GM19023 (cell line): ENCODE data around the gene PHACTR3.

Experiments
- ATAC-seq: cut with Tn5 transposase; IDR thresholded peaks from one replicate; pipeline ENCODE4 v1.9.1; 2021; ENCODE audit warnings: mild to moderate bottlenecking, moderate library complexity; ENCODE audit not compliant: unreplicated experiment

PHACTR3 gene

GRCh38 chr20:59688356-59688755, 84.0 kb downstream of the PHACTR3 start:
- no peak for ATAC-seq

- no peak for ATAC-seq
Observed at GRCh38 chr20:59688999-59689398, 84.7 kb downstream of the PHACTR3 start.

GRCh38 chr20:59690101-59690500, 85.8 kb downstream of the PHACTR3 start:
- ATAC-seq = no peak

GRCh38 chr20:59690976-59691375, 86.6 kb downstream of the PHACTR3 start:
- no peak for ATAC-seq

GRCh38 chr20:59692139-59692538, 87.8 kb downstream of the PHACTR3 start:
- ATAC-seq = no peak

- ATAC-seq = no peak
Observed at GRCh38 chr20:59693587-59693986, 89.2 kb downstream of the PHACTR3 start.

GRCh38 chr20:59696476-59696875, 92.1 kb downstream of the PHACTR3 start:
- ATAC-seq = no peak

- no peak for ATAC-seq
Observed at GRCh38 chr20:59697068-59697467, 92.7 kb downstream of the PHACTR3 start.

GRCh38 chr20:59698598-59698997, 94.3 kb downstream of the PHACTR3 start:
- ATAC-seq = no peak

GRCh38 chr20:59701236-59701635, 96.9 kb downstream of the PHACTR3 start:
- no peak for ATAC-seq

GRCh38 chr20:59703046-59703445, 98.7 kb downstream of the PHACTR3 start:
- no peak for ATAC-seq

- ATAC-seq = no peak
Observed at GRCh38 chr20:59705651-59706399, 101.5 kb downstream of the PHACTR3 start.

- ATAC-seq = no peak
Observed at GRCh38 chr20:59706400-59706693, 102.0 kb downstream of the PHACTR3 start.

- no peak for ATAC-seq
Observed at GRCh38 chr20:59708326-59708725, 104.0 kb downstream of the PHACTR3 start.

GRCh38 chr20:59709636-59710035, 105.3 kb downstream of the PHACTR3 start:
- no peak for ATAC-seq

GRCh38 chr20:59718071-59718470, 113.7 kb downstream of the PHACTR3 start:
- no peak for ATAC-seq

GRCh38 chr20:59718751-59719150, 114.4 kb downstream of the PHACTR3 start:
- no peak for ATAC-seq

GRCh38 chr20:59720013-59720412, 115.7 kb downstream of the PHACTR3 start:
- ATAC-seq = no peak

GRCh38 chr20:59721386-59721785, 117.0 kb downstream of the PHACTR3 start:
- no peak for ATAC-seq

GRCh38 chr20:59723108-59723500, 118.8 kb downstream of the PHACTR3 start:
- ATAC-seq = no peak

- ATAC-seq = no peak
Observed at GRCh38 chr20:59723607-59724456, 119.5 kb downstream of the PHACTR3 start.
